GM10266 (cell line): ENCODE results near the gene DRAXIN.

ENCODE experiments used
- DNase-seq: peaks from one replicate; pipeline ENCODE4 v3.0.0; 2012; ENCODE audit errors: extremely low spot score
- TF ChIP-seq, protein P1 (sequence below): IDR thresholded peaks from 2 replicates; pipeline ENCODE4 v1.5.1; 2012; ENCODE audit warnings: mild to moderate bottlenecking, low read depth; ENCODE audit not compliant: control insufficient read depth, insufficient read depth; ENCODE audit errors: missing control alignments

Gene DRAXIN

DNA sequence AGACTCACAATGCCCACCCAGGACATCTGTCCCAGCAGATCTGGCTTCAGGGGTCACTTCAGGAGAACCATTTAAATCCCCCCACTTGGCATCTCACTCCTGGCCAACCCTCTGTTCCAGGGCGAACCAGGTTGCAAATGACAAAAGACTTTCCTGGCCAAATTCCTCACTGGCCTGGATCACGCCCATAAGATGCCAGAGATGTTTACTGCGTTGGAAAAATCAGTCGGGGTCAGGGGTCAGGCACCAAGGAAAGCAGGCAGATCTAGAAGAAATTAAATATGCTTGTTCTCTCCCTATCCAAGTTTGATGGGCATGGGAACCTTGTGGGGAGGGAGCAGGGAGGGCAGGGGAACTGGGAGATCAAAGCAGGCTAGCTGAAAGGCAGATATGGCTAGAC, 29.8 kb downstream of the DRAXIN start:
- TF ChIP-seq, protein P1, sequence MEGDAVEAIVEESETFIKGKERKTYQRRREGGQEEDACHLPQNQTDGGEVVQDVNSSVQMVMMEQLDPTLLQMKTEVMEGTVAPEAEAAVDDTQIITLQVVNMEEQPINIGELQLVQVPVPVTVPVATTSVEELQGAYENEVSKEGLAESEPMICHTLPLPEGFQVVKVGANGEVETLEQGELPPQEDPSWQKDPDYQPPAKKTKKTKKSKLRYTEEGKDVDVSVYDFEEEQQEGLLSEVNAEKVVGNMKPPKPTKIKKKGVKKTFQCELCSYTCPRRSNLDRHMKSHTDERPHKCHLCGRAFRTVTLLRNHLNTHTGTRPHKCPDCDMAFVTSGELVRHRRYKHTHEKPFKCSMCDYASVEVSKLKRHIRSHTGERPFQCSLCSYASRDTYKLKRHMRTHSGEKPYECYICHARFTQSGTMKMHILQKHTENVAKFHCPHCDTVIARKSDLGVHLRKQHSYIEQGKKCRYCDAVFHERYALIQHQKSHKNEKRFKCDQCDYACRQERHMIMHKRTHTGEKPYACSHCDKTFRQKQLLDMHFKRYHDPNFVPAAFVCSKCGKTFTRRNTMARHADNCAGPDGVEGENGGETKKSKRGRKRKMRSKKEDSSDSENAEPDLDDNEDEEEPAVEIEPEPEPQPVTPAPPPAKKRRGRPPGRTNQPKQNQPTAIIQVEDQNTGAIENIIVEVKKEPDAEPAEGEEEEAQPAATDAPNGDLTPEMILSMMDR, result no peak
- DNase-seq, result no peak

DNA sequence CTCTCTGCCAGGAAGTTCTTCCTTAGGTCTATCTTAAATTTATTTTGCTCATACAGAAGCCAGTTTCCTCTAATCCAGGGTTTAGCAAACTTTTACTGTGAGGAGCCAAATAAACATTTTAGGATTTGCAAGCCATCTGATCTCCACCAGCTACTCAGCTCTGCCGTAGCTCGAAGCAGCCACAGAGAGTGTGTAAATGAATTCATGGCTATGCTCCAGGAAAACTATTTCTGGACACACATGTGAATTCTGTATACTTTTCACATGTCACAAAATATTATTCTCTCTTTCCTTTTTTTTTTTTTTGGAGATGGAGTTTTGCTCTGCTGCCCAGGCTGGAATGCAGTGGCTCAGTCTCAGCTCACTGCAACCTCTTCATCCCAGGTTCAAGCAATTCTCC, 31.0 kb downstream of the DRAXIN start:
- TF ChIP-seq, protein P1, result no peak
- no peak for DNase-seq

DNA sequence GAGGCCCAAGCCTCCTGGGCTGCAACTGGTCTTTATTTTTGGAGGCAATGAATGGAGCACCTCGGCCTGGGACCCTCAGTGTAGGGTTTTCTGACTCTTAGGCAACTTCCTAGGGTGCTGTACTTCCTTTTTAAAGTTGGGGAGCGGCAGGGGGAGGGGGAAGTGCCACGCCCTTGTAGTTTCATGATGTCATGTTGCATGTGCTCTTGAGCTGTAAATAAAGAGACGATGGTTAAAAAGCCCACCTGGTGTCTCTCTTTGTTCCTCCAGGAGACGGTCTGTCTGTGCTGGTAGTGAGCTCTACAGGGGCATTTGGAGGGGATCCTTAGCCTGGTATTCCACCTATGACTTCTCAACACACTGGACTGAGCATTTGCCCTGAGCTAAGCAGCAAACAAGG, 34.1 kb downstream of the DRAXIN start:
- DNase-seq, result no peak

DNA sequence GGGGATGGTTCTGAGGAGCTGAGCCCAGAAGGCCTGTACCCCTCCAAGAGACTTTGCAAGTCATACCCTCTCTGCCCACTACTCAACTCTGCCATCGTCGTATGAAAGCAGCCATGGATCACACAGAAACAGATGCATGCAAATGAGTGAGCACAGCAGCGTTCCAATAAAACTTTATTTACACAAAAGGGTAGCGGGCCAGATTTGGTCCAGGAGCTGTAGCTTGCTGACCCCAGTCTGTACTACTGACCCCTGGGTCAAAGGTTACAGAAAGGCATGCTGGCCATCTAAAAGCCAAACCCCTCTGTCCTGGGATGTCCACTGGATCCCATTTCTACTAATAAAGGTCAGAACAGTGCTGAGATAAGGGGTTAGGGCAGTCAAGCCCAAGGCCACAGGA, 35.6 kb downstream of the DRAXIN start:
- no peak for DNase-seq
- TF ChIP-seq, protein P1, result no peak

More for the DNA sequence above, 34.1 kb downstream of the DRAXIN start:
- TF ChIP-seq, protein P1, result no peak

DNA sequence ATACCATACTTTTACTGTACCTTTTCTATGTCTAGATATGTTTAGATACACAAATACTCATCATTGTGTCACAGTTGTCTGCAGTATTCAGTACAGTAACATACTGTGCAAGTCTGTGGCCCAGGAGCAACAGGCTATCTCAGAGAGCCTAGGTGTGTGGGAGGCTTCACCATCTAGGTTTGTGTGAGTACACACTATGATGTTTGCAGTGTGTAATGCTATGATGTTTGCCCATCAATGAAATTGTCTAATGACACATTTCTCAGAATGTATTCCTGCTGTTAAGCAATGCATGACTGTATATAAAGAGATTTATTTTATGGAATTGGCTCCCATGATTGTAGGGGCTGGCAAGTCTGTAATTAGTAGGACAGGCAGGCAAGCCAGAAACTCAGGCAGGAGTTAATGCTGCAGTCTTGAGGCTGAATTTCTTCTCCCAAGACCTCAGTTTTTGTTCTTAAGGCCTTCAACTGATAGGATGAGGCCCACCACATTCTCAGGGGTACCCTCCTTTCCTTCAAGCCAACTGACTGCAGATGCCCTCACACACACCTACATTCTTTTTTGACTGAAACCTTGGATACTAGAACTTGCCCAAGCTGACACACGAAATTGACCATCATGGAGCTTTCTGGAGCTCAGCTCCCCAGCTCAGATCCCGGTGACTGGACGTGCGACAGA, 36.8 kb downstream of the DRAXIN start:
- TF ChIP-seq, protein P1, result no peak
- no peak for DNase-seq

DNA sequence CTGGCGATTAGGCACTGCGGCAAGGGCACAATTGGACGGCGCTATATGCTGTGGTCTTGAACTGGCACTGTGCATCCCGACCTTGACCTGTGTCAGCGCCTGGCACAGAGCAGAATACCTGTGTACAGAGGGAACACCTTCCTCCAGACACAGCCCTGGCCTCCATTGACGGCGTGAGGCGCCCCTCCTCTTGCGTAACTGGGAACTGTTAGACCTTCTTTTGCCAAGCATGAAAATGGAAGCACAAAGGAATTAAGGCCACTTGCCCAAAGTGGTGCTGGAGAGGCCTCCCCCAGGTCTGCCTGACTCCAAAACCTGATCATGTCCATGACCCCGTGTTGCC, 37.6 kb downstream of the DRAXIN start:
- DNase-seq, result no peak
- TF ChIP-seq, protein P1, result no peak

DNA sequence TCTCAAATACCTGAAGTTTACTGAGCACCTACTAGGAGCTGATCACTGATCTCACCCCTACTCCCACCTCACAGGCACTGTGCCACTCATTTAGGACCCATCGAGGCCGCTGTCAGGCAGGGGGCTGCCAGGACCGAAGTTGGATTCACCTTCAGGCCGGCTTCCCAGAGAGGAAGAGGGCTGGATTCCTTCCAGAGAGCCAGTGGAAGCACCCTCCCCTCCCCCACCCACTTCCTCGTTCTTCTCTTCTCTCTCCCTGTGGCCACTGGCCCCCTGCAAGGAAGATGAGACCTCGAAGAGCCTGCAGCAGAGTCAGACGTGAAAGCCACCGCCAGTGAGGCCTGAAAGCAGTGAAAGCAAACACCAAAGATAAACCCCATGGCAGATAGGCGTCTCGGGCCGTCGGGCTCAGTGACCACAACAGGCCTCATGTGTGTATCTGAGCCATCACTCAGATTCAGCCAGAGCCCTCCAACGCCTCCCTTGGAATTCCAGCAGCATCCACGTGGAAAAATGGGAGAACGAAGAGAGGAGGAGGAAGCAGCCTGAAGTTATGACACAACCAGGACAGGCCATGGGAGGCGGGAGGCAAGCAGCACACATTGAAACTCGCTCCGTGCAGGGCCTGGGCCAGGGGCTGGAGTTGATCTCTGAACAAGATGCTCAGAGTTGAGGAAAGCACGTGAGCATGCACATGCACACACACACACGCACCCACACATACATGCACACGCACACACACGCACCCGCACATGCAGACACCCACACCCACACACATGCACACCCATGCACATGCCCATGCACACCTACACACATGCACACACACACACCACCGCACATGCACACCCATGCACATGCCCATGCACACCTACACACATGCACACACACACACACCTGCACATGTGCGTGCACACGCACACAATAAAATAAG, 38.3 kb downstream of the DRAXIN start:
- TF ChIP-seq, protein P1, result no peak
- no peak for DNase-seq
